GM23338 (cell line): ENCODE results near the gene NPLOC4. TPM values are rescaled to one million over a fixed set of nuclear protein-coding genes. Genes with fewer than 3 reads are reported as not detected.

Experiments
- ATAC-seq: fragments of 200-7000 bp; cut with Tn5 transposase; 3 replicates; pipeline ENCODE4 v1.9.1; 2020
- DNase-seq: peaks from one replicate; pipeline ENCODE4 v3.0.0-alpha.2; 2015; ENCODE audit warnings: low spot score
- H2AFZ ChIP-seq: fragments of 200-600 bp; sonication (generic); 2 replicates; pipeline ENCODE4 v1.8.0; 2016; ENCODE audit warnings: antibody characterized with exemption, mild to moderate bottlenecking, moderate library complexity
- H3F3A ChIP-seq: fragments of 200-600 bp; sonication (generic); replicated peaks from 2 replicates; pipeline ENCODE4 v1.8.0; 2017; ENCODE audit warnings: antibody characterized with exemption, mixed run types, low read depth
- H3K27ac ChIP-seq: fragments of 200-600 bp; sonication (generic); 2 replicates; pipeline ENCODE4 v1.6.1; 2016; ENCODE audit warnings: low read depth
- H3K27me3 ChIP-seq: fragments of 200-600 bp; sonication (generic); 2 replicates; pipeline ENCODE4 v1.8.0; 2016; ENCODE audit warnings: mild to moderate bottlenecking, mixed run types, moderate library complexity; ENCODE audit not compliant: insufficient read depth
- H3K36me3 ChIP-seq: fragments of 200-600 bp; sonication (generic); 2 replicates; pipeline ENCODE4 v1.8.0; 2016; ENCODE audit warnings: mild to moderate bottlenecking; ENCODE audit not compliant: insufficient read depth
- H3K4me1 ChIP-seq: fragments of 200-600 bp; sonication (generic); 2 replicates; pipeline ENCODE4 v1.8.0; 2016; ENCODE audit warnings: mild to moderate bottlenecking, moderate library complexity; ENCODE audit not compliant: insufficient read depth
- H3K4me2 ChIP-seq: fragments of 200-600 bp; sonication (generic); 2 replicates; pipeline ENCODE4 v1.7.1; 2017; ENCODE audit warnings: mixed run types
- H3K4me3 ChIP-seq: fragments of 200-600 bp; sonication (generic); 2 replicates; pipeline ENCODE4 v1.6.1; 2016; ENCODE audit warnings: mixed run types
- H3K79me2 ChIP-seq: fragments of 200-600 bp; sonication (generic); replicated peaks from 2 replicates; pipeline ENCODE4 v1.8.0; 2017; ENCODE audit warnings: mild to moderate bottlenecking; ENCODE audit not compliant: insufficient read depth
- H3K9me2 ChIP-seq: fragments of 200-600 bp; sonication (generic); 2 replicates; pipeline ENCODE4 v1.8.0; 2017; ENCODE audit not compliant: insufficient read depth
- H4K20me1 ChIP-seq: fragments of 200-600 bp; sonication (generic); replicated peaks from 2 replicates; pipeline ENCODE4 v1.8.0; 2017; ENCODE audit warnings: mild to moderate bottlenecking; ENCODE audit not compliant: insufficient read depth
- H3K27ac Mint-ChIP-seq: 2 replicates; pipeline ENCODE4 v1.8.0; 2020; ENCODE audit warnings: inconsistent platforms, mild to moderate bottlenecking, moderate library complexity, mixed read lengths
- H3K27me3 Mint-ChIP-seq: 3 replicates; pipeline ENCODE4 v1.8.0; 2022; ENCODE audit warnings: low read depth, mild to moderate bottlenecking, moderate library complexity, mixed read lengths, inconsistent platforms; ENCODE audit not compliant: insufficient read depth, poor library complexity
- H3K36me3 Mint-ChIP-seq: 3 replicates; pipeline ENCODE4 v1.8.0; 2021; ENCODE audit warnings: low read depth, mild to moderate bottlenecking, inconsistent platforms, moderate library complexity, mixed read lengths
- H3K4me1 Mint-ChIP-seq: 3 replicates; pipeline ENCODE4 v1.8.0; 2020; ENCODE audit warnings: mild to moderate bottlenecking, inconsistent platforms, mixed read lengths
- H3K4me3 Mint-ChIP-seq: 3 replicates; pipeline ENCODE4 v1.8.0; 2021; ENCODE audit warnings: moderate library complexity, mild to moderate bottlenecking, inconsistent platforms, mixed read lengths
- H3K9me3 Mint-ChIP-seq: 3 replicates; pipeline ENCODE4 v1.8.0; 2020; ENCODE audit warnings: moderate library complexity, mild to moderate bottlenecking, inconsistent platforms, mixed read lengths
- CREB1 ChIP-seq: fragments of 250-450 bp; sonication (Bioruptor Pico); IDR thresholded peaks from 2 replicates; pipeline ENCODE4 v1.5.0; 2020; ENCODE audit warnings: low read depth, mild to moderate bottlenecking, moderate library complexity
- EZH2 ChIP-seq: fragments of 200-600 bp; sonication (generic); IDR thresholded peaks from one replicate; pipeline ENCODE4 v1.8.0; 2017; ENCODE audit warnings: antibody characterized with exemption, mild to moderate bottlenecking, low read depth; ENCODE audit not compliant: unreplicated experiment
- EZH2phosphoT487 ChIP-seq: fragments of 200-600 bp; sonication (generic); IDR thresholded peaks from one replicate; pipeline ENCODE4 v1.8.1; 2018; ENCODE audit warnings: antibody characterized with exemption; ENCODE audit not compliant: unreplicated experiment
- JUNB ChIP-seq: IDR thresholded peaks from one replicate; pipeline ENCODE4 v1.6.1; 2016; ENCODE audit warnings: antibody characterized with exemption; ENCODE audit not compliant: unreplicated experiment
- STAT1 ChIP-seq: IDR thresholded peaks from one replicate; pipeline ENCODE4 v1.6.1; 2016; ENCODE audit warnings: antibody characterized with exemption; ENCODE audit not compliant: unreplicated experiment
- ZNF331 ChIP-seq: fragments of 250-450 bp; sonication (Bioruptor Pico); IDR thresholded peaks from 2 replicates; pipeline ENCODE4 v1.5.0; 2020; ENCODE audit warnings: low read depth, mild to moderate bottlenecking, moderate library complexity
- polyA plus RNA-seq: library from polyadenylated mRNA; unstranded; fragments of >200 nt; fragmentation: Nextera tagmentation; extraction: Ambion mirVana; gene quantifications from 2 replicates; pipeline ENCODE4 v1.2.1, GENCODE V29; 2016
- total RNA-seq: library from RNA; depleted of rRNA; stranded (reverse); fragments of >200 nt; shearing (Covaris generic); gene quantifications from 2 replicates; pipeline ENCODE4 v1.2.3, GENCODE V29; 2014
- TF ChIP-seq, protein P1 (sequence below): IDR thresholded peaks from one replicate; pipeline ENCODE4 v1.6.1; 2018; ENCODE audit warnings: antibody characterized with exemption; ENCODE audit not compliant: unreplicated experiment
- TF ChIP-seq, protein P2 (sequence below), 2 experiments: fragments of 200-600 bp in 1 of 2; sonication (generic) in 1 of 2; conservative IDR thresholded peaks; 2 replicates each; pipeline versions ENCODE4 v1.5.1 to v1.6.1; 2016 to 2017; ENCODE audit warnings: antibody characterized with exemption in 2 of 2, low read depth in 2 of 2, mild to moderate bottlenecking in 2 of 2, moderate library complexity in 1 of 2
- TF ChIP-seq, protein P3 (sequence below): IDR thresholded peaks from 2 replicates; pipeline ENCODE4 v1.6.1; 2016; ENCODE audit warnings: antibody characterized with exemption

NPLOC4 gene
- total and polyA plus RNA-seq, 2 experiments from 2014 or later, result 24.1 to 79.1 TPM

DNA sequence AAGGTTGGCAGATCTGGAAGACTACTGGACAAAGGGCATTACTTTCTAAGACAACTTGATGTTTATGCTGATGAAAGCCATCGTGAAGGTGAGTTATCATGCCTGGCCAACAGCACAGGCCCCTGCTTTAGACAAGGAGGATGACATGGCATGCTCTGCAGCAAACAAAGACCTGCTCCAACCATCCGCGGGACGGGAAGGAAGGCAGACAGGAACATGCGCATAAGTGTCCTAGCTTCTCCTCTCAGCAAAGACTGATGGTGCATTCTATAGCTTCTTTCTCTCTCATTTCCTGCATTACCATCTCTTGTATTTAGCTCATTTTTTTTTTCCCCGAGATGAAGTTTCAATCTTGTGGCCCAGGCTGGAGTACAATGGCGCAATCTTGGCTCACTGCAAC lies 5.4 kb downstream of the NPLOC4 start (continued):
- TF ChIP-seq, protein P1, sequence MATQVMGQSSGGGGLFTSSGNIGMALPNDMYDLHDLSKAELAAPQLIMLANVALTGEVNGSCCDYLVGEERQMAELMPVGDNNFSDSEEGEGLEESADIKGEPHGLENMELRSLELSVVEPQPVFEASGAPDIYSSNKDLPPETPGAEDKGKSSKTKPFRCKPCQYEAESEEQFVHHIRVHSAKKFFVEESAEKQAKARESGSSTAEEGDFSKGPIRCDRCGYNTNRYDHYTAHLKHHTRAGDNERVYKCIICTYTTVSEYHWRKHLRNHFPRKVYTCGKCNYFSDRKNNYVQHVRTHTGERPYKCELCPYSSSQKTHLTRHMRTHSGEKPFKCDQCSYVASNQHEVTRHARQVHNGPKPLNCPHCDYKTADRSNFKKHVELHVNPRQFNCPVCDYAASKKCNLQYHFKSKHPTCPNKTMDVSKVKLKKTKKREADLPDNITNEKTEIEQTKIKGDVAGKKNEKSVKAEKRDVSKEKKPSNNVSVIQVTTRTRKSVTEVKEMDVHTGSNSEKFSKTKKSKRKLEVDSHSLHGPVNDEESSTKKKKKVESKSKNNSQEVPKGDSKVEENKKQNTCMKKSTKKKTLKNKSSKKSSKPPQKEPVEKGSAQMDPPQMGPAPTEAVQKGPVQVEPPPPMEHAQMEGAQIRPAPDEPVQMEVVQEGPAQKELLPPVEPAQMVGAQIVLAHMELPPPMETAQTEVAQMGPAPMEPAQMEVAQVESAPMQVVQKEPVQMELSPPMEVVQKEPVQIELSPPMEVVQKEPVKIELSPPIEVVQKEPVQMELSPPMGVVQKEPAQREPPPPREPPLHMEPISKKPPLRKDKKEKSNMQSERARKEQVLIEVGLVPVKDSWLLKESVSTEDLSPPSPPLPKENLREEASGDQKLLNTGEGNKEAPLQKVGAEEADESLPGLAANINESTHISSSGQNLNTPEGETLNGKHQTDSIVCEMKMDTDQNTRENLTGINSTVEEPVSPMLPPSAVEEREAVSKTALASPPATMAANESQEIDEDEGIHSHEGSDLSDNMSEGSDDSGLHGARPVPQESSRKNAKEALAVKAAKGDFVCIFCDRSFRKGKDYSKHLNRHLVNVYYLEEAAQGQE, result no peak
- no peak for TF ChIP-seq CREB1 (CRISPR knock-in tag)
- TF ChIP-seq JUNB, result no peak
- TF ChIP-seq ZNF331 (CRISPR knock-in tag), result no peak
- no peak for TF ChIP-seq EZH2phosphoT487
- TF ChIP-seq, protein P2, sequence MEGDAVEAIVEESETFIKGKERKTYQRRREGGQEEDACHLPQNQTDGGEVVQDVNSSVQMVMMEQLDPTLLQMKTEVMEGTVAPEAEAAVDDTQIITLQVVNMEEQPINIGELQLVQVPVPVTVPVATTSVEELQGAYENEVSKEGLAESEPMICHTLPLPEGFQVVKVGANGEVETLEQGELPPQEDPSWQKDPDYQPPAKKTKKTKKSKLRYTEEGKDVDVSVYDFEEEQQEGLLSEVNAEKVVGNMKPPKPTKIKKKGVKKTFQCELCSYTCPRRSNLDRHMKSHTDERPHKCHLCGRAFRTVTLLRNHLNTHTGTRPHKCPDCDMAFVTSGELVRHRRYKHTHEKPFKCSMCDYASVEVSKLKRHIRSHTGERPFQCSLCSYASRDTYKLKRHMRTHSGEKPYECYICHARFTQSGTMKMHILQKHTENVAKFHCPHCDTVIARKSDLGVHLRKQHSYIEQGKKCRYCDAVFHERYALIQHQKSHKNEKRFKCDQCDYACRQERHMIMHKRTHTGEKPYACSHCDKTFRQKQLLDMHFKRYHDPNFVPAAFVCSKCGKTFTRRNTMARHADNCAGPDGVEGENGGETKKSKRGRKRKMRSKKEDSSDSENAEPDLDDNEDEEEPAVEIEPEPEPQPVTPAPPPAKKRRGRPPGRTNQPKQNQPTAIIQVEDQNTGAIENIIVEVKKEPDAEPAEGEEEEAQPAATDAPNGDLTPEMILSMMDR (conservative IDR thresholded peaks at IDR 0.05; ENCODE audit: low read depth in 2 of 2), result no peak

DNA sequence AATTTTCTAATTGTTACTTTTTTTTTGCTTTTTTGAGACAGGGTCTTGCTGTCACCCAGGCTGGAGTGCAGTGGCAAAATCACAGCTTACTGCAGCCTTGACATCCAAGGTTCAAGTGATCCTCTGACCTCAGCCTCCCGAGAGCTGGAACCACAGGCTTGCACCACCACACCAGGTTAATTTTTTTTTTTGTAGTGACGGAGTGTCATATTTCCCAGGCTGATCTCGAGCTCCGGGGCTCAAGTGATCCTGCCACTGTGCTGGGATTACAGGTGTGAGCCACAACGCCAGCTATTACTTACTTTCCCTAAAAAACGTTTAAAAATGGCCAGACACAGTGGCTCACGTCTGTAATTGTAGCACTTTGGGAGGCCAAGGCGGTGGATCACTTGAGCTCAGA lies 6.6 kb downstream of the NPLOC4 start:
- Mint-ChIP-seq H3K27ac (no peak overlapping the region), H3K4me1 (peaks cover 6% of the 10 kb centered on the region; the same call in 2 of the 3 replicates), H3K4me3 (no peak overlapping the region), H3K27me3 (peaks cover 6% of the 10 kb centered on the region), H3K9me3 (no peaks in the 10 kb centered on the region), H3K36me3 (peaks cover 61% of the 10 kb centered on the region)
- Histone ChIP-seq H3K27me3 (no peaks in the 10 kb centered on the region), H3K79me2 (peaks cover 58% of the 10 kb centered on the region), H3K4me3 (no peak overlapping the region), H3K9me2 (no peaks in the 10 kb centered on the region), H4K20me1 (peaks cover 40% of the 10 kb centered on the region), H2AFZ (no peak overlapping the region), H3K4me1 (no peaks in the 10 kb centered on the region), H3K36me3 (peaks cover 50% of the 10 kb centered on the region), H3F3A (0 out of 2 replicates have a peak, but pooled peaks cover 9% of the 10 kb centered on the region), H3K27ac (no peak overlapping the region), H3K4me2 (no peak overlapping the region)
- no peak for ATAC-seq
- no peak for DNase-seq
- no peak for TF ChIP-seq STAT1
- TF ChIP-seq, protein P1, result no peak
- TF ChIP-seq, protein P3, sequence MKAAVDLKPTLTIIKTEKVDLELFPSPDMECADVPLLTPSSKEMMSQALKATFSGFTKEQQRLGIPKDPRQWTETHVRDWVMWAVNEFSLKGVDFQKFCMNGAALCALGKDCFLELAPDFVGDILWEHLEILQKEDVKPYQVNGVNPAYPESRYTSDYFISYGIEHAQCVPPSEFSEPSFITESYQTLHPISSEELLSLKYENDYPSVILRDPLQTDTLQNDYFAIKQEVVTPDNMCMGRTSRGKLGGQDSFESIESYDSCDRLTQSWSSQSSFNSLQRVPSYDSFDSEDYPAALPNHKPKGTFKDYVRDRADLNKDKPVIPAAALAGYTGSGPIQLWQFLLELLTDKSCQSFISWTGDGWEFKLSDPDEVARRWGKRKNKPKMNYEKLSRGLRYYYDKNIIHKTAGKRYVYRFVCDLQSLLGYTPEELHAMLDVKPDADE, result no peak
- TF ChIP-seq EZH2phosphoT487, result no peak
- TF ChIP-seq ZNF331 (CRISPR knock-in tag), result no peak
- TF ChIP-seq CREB1 (CRISPR knock-in tag), result no peak
- TF ChIP-seq JUNB, result no peak
- no peak for TF ChIP-seq EZH2
- TF ChIP-seq, protein P2 (conservative IDR thresholded peaks at IDR 0.05; ENCODE audit: low read depth in 2 of 2), result no peak
